HFFc6 (cell line): ENCODE data around the gene CEP20. TPM values are rescaled to one million over a fixed set of nuclear protein-coding genes. Genes with fewer than 3 reads are reported as not detected.
"Not testable (repeated sequence)": the region's sequence is repeated elsewhere in the genome, so short reads cannot be mapped to it uniquely, and the experiment has no call there.

Experiments
- DNase-seq: peaks from one replicate; pipeline ENCODE4 v3.0.0-alpha.2; 2018
- H3K27ac Mint-ChIP-seq: 2 replicates; pipeline ENCODE4 v1.8.0; 2020; ENCODE audit warnings: mild to moderate bottlenecking, mixed read lengths
- H3K27me3 Mint-ChIP-seq: 2 replicates; pipeline ENCODE4 v1.8.0; 2021; ENCODE audit warnings: mild to moderate bottlenecking, moderate library complexity, mixed read lengths; ENCODE audit not compliant: insufficient read depth
- H3K36me3 Mint-ChIP-seq: 2 replicates; pipeline ENCODE4 v1.8.0; 2021; ENCODE audit warnings: low read depth, mixed read lengths
- H3K4me1 Mint-ChIP-seq: 2 replicates; pipeline ENCODE4 v1.8.0; 2020; ENCODE audit warnings: low read depth, mixed read lengths
- H3K4me3 Mint-ChIP-seq: 2 replicates; pipeline ENCODE4 v1.8.0; 2020; ENCODE audit warnings: mild to moderate bottlenecking, moderate library complexity, mixed read lengths
- H3K9me3 Mint-ChIP-seq: 2 replicates; pipeline ENCODE4 v1.8.0; 2020; ENCODE audit warnings: mild to moderate bottlenecking, mixed read lengths
- long read RNA-seq: library from polyadenylated mRNA; unstranded; transcript quantifications from one replicate; pipeline ENCODE4 v2.0.0, GENCODE V29; 2019
- total RNA-seq, 6 experiments: library from RNA; stranded (reverse); fragmentation: NEBNext Ultra II Directional; extraction: Animal tissue kit (Norgen Biotek cat#: 25700); gene quantifications; 2 replicates in 1 of 6; 3 replicates in 5 of 6; pipeline ENCODE4 v1.2.3, GENCODE V29; 2021
- TF ChIP-seq, protein P1 (sequence below): fragments of 200-600 bp; sonication (generic); IDR thresholded peaks from 2 replicates; pipeline ENCODE4 v1.5.0; 2021; ENCODE audit warnings: antibody characterized with exemption, mild to moderate bottlenecking

The CEP20 gene, protein sequence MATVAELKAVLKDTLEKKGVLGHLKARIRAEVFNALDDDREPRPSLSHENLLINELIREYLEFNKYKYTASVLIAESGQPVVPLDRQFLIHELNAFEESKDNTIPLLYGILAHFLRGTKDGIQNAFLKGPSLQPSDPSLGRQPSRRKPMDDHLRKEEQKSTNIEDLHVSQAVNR
- 10 to 100 TPM; 40.1 to 57.5 (median 49.4) TPM for total RNA-seq
- long read RNA-seq, transcript FOPNL-201 (5 exons, 2,275 nt), result major isoform, 53 of 77 reads
- long read RNA-seq, transcript FOPNL-208 (4 exons, 565 nt), result minor isoform, 5 of 77 reads
- long read RNA-seq, partial matches to known transcripts, result 4 of 77 reads
- long read RNA-seq, other reads (novel, unspliced or antisense), result 9 of 77 reads

DNA sequence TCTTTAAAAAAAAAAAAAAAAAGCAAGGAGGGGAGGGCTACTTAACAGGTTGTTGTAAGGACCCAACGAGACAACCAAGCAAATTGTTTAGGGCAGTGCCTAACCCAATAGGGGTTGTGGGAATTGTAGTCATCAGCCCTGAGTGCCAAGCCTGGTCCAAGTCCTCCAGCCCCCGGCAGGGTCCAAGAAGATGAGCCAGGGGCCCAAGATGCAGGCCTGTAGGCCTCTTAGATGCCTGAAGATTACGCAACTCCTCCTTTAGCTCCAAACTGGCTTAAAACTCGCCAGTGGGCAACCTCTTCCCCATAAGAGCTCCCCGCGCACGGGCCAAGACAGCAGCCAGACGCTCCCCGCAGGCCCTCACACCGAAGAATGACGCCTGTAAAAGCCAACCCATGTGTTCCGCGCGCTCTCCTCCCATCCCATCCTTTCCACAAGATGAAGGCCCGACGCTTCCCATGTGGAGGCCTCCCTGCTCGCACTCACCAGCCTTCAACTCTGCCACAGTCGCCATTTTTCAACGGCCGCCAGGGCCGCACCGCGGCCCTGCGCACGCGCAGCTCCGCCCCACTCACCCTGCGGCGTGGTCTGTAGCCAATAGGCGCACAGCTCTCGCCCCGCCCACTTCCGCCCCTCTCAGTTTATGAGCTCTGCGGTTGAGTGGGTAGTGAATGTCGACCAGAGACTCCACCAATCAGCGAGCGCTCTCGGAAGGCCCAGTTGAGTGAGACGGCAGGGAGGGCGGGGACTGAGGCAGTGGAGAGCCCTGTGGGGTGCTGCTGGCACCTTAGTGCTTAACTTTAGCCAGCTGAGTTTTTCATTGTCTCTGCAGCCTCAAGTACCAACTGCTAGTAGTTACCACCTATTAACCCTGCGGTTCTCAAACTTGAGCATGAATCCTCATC is at the start of gene CEP20:
CEP20 (minus strand) TSS at position 532 of the 905 bp plus-strand sequence; CDS start at position 514, 18 bp downstream.
- Mint-ChIP-seq H3K27ac (peak within 1 kb of the TSS; percentile 98), H3K9me3 (no peaks in the 10 kb centered on the region), H3K4me1 (peaks cover 35% of the 10 kb centered on the region), H3K4me3 (peak within 1 kb of the TSS; percentile 99), H3K36me3 (peaks cover 18% of the 10 kb centered on the region), H3K27me3 (no peaks in the 10 kb centered on the region)
- peak; percentile 99 for DNase-seq
- TF ChIP-seq, protein P1, sequence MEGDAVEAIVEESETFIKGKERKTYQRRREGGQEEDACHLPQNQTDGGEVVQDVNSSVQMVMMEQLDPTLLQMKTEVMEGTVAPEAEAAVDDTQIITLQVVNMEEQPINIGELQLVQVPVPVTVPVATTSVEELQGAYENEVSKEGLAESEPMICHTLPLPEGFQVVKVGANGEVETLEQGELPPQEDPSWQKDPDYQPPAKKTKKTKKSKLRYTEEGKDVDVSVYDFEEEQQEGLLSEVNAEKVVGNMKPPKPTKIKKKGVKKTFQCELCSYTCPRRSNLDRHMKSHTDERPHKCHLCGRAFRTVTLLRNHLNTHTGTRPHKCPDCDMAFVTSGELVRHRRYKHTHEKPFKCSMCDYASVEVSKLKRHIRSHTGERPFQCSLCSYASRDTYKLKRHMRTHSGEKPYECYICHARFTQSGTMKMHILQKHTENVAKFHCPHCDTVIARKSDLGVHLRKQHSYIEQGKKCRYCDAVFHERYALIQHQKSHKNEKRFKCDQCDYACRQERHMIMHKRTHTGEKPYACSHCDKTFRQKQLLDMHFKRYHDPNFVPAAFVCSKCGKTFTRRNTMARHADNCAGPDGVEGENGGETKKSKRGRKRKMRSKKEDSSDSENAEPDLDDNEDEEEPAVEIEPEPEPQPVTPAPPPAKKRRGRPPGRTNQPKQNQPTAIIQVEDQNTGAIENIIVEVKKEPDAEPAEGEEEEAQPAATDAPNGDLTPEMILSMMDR, result 0 out of 2 replicates have a peak, but pooled peaks have one; percentile 25

DNA sequence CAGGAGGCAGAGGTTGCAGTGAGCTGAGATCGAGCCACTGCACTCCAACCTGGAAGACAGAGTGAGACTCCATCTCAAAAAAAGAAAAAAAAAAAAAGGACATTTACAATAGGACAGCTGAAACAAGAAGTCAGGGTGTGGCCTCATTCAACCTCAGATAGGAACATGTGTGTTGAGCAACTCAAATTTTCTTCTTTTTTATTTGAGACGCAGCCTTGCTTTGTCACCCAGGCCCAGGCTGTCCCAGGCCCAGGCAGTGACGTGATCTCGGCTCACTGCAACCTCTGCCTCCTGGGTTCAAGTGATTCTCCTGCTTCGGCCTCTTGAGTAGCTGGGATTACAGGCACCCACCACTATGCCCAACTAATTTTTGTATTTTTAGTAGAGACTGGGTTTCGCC is 48.4 kb upstream of the CEP20 start:
- DNase-seq, H3K36me3 Mint-ChIP-seq, H3K27ac Mint-ChIP-seq, H3K27me3 Mint-ChIP-seq, H3K4me3 Mint-ChIP-seq, H3K4me1 Mint-ChIP-seq: not testable (repeated sequence)
- H3K9me3 Mint-ChIP-seq, result peaks cover 13% of the 10 kb centered on the region; the same call in 1 of the 2 replicates

DNA sequence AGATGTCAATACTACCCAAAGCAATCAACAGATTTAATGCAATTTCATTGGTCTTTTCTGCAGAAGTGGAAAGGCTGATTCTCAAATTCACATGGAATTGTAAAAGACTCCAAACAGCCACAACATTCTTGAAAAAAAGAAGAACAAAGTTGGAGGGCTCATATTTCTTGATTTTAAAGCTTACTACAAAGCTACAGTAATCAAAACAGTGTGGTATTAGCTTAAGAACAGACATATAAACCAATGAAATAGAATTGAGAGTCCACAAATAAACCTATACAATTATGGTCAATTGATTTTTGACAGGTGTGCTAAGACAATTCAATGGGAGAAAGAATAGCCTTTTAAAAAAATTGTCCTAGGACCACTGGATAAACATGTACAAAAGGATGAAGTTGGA is 46.6 kb upstream of the CEP20 start:
- DNase-seq, result no peak
- no peaks in the 10 kb centered on the region for H3K4me1 Mint-ChIP-seq

DNA sequence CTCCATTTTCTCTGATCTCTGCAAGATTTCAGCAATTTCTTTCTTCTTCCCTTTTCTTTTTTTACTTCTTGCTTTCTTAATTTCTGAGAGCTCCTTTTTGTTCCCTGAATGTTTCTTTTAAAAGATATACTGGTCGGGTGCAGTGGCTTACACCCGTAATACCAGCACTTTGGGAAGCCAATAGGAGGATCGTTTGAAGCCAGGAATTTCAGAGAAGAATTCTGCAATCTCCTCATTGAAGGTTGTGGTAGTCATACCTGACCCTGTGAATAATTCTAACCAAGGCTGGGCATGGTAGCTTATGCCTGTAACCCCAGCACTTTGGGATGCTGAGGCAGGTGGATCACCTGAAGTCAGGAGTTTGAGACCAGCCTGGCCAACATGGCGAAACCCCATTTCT is 45.4 kb upstream of the CEP20 start:
- no peak for DNase-seq
- Mint-ChIP-seq H3K9me3 (peaks cover 13% of the 10 kb centered on the region; the same call in 1 of the 2 replicates), H3K4me1 (no peaks in the 10 kb centered on the region), H3K4me3 (no peak overlapping the region), H3K27me3 (no peaks in the 10 kb centered on the region), H3K36me3 (peaks cover 4% of the 10 kb centered on the region), H3K27ac (no peak overlapping the region)
- TF ChIP-seq, protein P1, result no peak

More for the DNA sequence above, 46.6 kb upstream of the CEP20 start:
- TF ChIP-seq, protein P1, result no peak
- H3K27ac Mint-ChIP-seq, result no peak overlapping the region
- H3K27me3 Mint-ChIP-seq, result no peaks in the 10 kb centered on the region
- H3K4me3 Mint-ChIP-seq, result no peak overlapping the region
- H3K9me3 Mint-ChIP-seq, result peaks cover 13% of the 10 kb centered on the region; the same call in 1 of the 2 replicates
- peaks cover 4% of the 10 kb centered on the region for H3K36me3 Mint-ChIP-seq

DNA sequence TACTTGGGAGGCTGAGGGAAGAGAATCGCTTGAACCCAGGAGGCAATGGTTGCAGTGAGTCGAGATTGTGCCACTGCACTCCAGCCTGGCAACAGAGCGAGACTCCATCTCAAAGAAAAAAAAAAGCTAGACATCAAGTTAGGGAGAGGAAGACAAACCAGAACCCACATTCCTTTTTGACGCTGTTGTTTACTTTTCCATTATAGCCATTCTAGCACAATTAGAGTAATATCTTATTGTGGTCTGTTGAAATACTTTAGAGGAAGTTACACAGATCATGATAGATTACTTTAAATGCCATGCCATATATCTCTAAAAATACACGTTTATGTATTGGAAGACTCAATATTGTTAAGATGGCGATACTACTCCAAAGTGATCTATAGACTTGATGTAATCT is 44.5 kb upstream of the CEP20 start:
- no peak for DNase-seq
- Mint-ChIP-seq H3K36me3 (peaks cover 4% of the 10 kb centered on the region), H3K27ac (no peak overlapping the region), H3K27me3 (no peaks in the 10 kb centered on the region), H3K4me3 (no peak overlapping the region), H3K4me1 (no peaks in the 10 kb centered on the region), H3K9me3 (peaks cover 13% of the 10 kb centered on the region; the same call in 1 of the 2 replicates)
- TF ChIP-seq, protein P1, result no peak
